ENCODE measurements around the gene NEDD8. TPM values are rescaled to one million over a fixed set of nuclear protein-coding genes. Genes with fewer than 3 reads are reported as not detected.

NEDD8 gene
- total and polyA plus RNA-seq, 9 donors = 180 to 245 (median 221) TPM

DNA sequence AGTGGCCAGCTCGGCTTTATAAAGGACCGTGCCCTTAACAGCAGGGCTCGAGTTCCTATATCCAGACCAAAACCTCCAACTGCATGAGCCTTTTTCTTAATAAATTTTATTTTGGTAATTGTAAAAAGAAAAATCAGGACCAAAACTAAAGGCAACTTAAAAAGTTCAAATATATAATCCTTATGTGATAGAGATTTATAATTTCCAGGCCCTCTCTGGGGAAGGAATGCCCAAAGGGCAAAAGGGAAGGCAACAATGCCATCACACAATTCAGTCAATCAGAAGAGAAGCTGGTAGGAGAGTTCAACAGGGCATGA is 43.1 kb downstream of the NEDD8 start:
- peaks cover 16% of the 10 kb centered on the region for H3K4me1 ChIP-seq (ENCODE audit: control insufficient read depth, insufficient read depth, low read length)
- no peaks in the 10 kb centered on the region for H3K9me3 ChIP-seq (replicated peaks; ENCODE audit: control insufficient read depth, low read depth, low read length)
- H3K27ac ChIP-seq (ENCODE audit: low read length) = peak overlapping the region; percentile 32
- no peak for DNase-seq
- peaks cover 63% of the 10 kb centered on the region for H3K36me3 ChIP-seq (ENCODE audit: control insufficient read depth, insufficient read depth, low read length)
- peak overlapping the region; percentile 79 for H3K4me3 ChIP-seq (ENCODE audit: low read length)
- no peaks in the 10 kb centered on the region for H3K27me3 ChIP-seq (ENCODE audit: control insufficient read depth, insufficient read depth, low read length)
- WGBS (ENCODE audit: insufficient coverage) = 0% methylated on average over 1 of the region's 3 CpGs

DNA sequence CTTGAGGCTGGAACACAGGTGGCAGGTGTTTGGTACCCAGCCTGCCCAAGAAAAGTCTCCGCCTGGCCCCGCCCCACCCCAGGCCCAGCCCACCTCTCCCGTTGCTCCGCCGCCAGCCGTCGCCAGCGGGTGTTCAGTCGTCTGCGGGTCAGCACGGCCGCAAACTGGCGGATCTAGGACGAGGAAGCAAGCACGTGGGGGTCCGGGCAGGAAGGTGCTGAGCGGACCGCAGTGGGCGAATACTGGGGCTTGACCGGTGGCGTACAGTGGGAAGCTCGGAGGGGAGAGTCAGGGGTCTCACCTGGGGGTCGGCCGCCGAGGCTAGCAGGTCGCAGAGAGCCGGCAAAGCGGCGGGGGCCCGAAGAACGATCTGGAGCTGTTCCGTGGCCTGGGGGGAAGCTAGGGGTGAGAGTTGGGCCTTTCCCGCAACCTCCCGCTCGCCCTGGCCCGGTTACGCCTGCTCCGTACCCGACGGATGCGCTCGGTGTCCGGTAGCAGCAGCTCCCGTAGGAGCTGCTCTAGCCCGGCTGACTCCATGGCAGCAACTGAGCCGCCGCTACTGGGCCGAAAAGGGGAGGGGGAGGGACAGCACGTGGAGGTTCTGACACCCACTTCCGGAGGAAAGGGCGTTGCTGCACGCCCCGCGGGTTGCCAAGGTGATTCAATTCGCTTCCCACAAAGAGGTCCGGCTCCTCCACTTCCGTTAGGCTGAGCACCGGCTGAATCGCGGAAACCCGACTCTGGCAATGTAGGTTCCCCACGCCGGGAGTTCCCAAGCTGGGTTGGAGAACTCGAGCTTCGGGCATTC is 43.7 kb downstream of the NEDD8 start, which contains the start of gene IPO4:
Gene IPO4, minus strand, starts transcription at position 566 of the 808 bp plus-strand sequence. Its CDS starts 29 bp downstream, at position 537.
- Histone ChIP-seq H3K9me3 (replicated peaks; ENCODE audit: control insufficient read depth, low read depth, low read length) (no peaks in the 10 kb centered on the region), H3K27me3 (ENCODE audit: control insufficient read depth, insufficient read depth, low read length) (no peaks in the 10 kb centered on the region), H3K27ac (ENCODE audit: low read length) (peak within 1 kb of the TSS; percentile 60), H3K4me3 (ENCODE audit: low read length) (peak within 1 kb of the TSS; percentile 79), H3K4me1 (ENCODE audit: control insufficient read depth, insufficient read depth, low read length) (peaks cover 16% of the 10 kb centered on the region), H3K36me3 (ENCODE audit: control insufficient read depth, insufficient read depth, low read length) (peaks cover 67% of the 10 kb centered on the region)
- DNase-seq = peak; percentile 99
- under 1% methylated on average over 62 of the region's 65 CpGs for WGBS (ENCODE audit: insufficient coverage)

DNA sequence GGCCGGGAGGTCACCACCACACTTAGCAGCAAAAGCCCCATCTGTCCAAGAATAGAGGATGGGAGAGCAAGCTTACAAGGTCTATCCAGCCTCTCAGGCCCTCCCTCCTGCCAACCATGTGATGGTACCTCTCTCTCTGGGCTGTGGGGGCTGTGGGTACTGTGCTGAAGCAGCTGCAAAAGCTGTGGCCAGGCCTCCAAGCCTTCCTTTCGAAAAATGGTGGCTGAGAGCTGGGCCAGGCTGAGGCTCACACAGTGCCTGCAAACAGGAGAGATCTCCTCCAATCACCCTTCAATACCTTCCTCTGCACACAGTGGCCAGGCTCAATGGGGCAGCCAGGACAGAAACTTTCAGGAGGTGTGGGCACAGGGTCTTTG is 44.6 kb downstream of the NEDD8 start:
- DNase-seq = no peak
- 88% methylated on average over 1 of the region's 2 CpGs for WGBS (ENCODE audit: insufficient coverage)

GRCh38 chr14:24186831-24187538 is 45.2 kb downstream of the NEDD8 start:
- no peaks in the 10 kb centered on the region for H3K27me3 ChIP-seq (ENCODE audit: control insufficient read depth, insufficient read depth, low read length)
- H3K4me1 ChIP-seq (ENCODE audit: control insufficient read depth, insufficient read depth, low read length) = peaks cover 16% of the 10 kb centered on the region
- peaks cover 69% of the 10 kb centered on the region for H3K36me3 ChIP-seq (ENCODE audit: control insufficient read depth, insufficient read depth, low read length)
- no peak overlapping the region for H3K4me3 ChIP-seq (ENCODE audit: low read length)
- no peaks in the 10 kb centered on the region for H3K9me3 ChIP-seq (replicated peaks; ENCODE audit: control insufficient read depth, low read depth, low read length)
- no peak overlapping the region for H3K27ac ChIP-seq (ENCODE audit: low read length)
- no peak for DNase-seq
- 100% methylated on average over 3 of the region's 10 CpGs for WGBS (ENCODE audit: insufficient coverage)

More for the DNA sequence above, 44.6 kb downstream of the NEDD8 start:
- Histone ChIP-seq H3K4me3 (ENCODE audit: low read length) (peak overlapping the region; percentile 79), H3K27me3 (ENCODE audit: control insufficient read depth, insufficient read depth, low read length) (no peaks in the 10 kb centered on the region), H3K4me1 (ENCODE audit: control insufficient read depth, insufficient read depth, low read length) (peaks cover 16% of the 10 kb centered on the region), H3K36me3 (ENCODE audit: control insufficient read depth, insufficient read depth, low read length) (peaks cover 69% of the 10 kb centered on the region), H3K9me3 (replicated peaks; ENCODE audit: control insufficient read depth, low read depth, low read length) (no peaks in the 10 kb centered on the region), H3K27ac (ENCODE audit: low read length) (no peak overlapping the region)

- Histone ChIP-seq H3K36me3 (ENCODE audit: control insufficient read depth, insufficient read depth, low read length) (peaks cover 73% of the 10 kb centered on the region), H3K4me1 (ENCODE audit: control insufficient read depth, insufficient read depth, low read length) (peaks cover 16% of the 10 kb centered on the region), H3K27ac (ENCODE audit: low read length) (no peak overlapping the region), H3K9me3 (replicated peaks; ENCODE audit: control insufficient read depth, low read depth, low read length) (no peaks in the 10 kb centered on the region), H3K4me3 (ENCODE audit: low read length) (no peak overlapping the region), H3K27me3 (ENCODE audit: control insufficient read depth, insufficient read depth, low read length) (no peaks in the 10 kb centered on the region)
- WGBS (ENCODE audit: insufficient coverage) = 93% methylated on average over 10 of the region's 11 CpGs
- no peak for DNase-seq
Measured at GRCh38 chr14:24185741-24186140, 46.4 kb downstream of the NEDD8 start.

DNA sequence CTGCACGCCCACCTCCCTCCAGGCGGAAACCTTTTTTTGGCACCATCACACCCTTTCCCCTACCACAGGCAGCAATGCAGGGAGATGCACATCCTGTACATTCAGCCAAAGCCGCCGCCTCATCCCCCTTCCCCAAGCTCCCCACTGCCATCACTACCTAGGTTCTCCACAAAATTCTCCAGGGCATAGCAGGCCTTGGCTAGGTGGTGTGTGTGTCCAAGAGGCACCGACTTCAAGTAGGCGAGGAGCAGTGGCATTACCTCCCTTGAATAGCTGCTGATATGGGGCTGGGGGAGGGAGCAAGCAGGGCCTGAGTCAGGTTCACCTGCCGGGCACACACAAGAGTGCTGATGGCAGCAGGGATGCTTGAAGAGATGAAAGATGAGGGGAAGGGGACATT is 47.1 kb downstream of the NEDD8 start:
- H3K4me1 ChIP-seq (ENCODE audit: control insufficient read depth, insufficient read depth, low read length) = peaks cover 16% of the 10 kb centered on the region
- no peaks in the 10 kb centered on the region for H3K9me3 ChIP-seq (replicated peaks; ENCODE audit: control insufficient read depth, low read depth, low read length)
- peaks cover 75% of the 10 kb centered on the region for H3K36me3 ChIP-seq (ENCODE audit: control insufficient read depth, insufficient read depth, low read length)
- H3K4me3 ChIP-seq (ENCODE audit: low read length) = no peak overlapping the region
- no peak for DNase-seq
- WGBS (ENCODE audit: insufficient coverage) = 90% methylated on average over 5 of the region's 7 CpGs
- H3K27ac ChIP-seq (ENCODE audit: low read length) = no peak overlapping the region
- no peaks in the 10 kb centered on the region for H3K27me3 ChIP-seq (ENCODE audit: control insufficient read depth, insufficient read depth, low read length)

GRCh38 chr14:24184104-24184970 is 47.8 kb downstream of the NEDD8 start:
- WGBS (ENCODE audit: insufficient coverage) = 86% methylated on average over 19 of the region's 19 CpGs
- no peak for DNase-seq
- Histone ChIP-seq H3K4me3 (ENCODE audit: low read length) (no peak overlapping the region), H3K36me3 (ENCODE audit: control insufficient read depth, insufficient read depth, low read length) (peaks cover 79% of the 10 kb centered on the region), H3K27ac (ENCODE audit: low read length) (no peak overlapping the region), H3K4me1 (ENCODE audit: control insufficient read depth, insufficient read depth, low read length) (peaks cover 16% of the 10 kb centered on the region), H3K9me3 (replicated peaks; ENCODE audit: control insufficient read depth, low read depth, low read length) (no peaks in the 10 kb centered on the region), H3K27me3 (ENCODE audit: control insufficient read depth, insufficient read depth, low read length) (no peaks in the 10 kb centered on the region)

- Histone ChIP-seq H3K27me3 (ENCODE audit: control insufficient read depth, insufficient read depth, low read length) (no peaks in the 10 kb centered on the region), H3K36me3 (ENCODE audit: control insufficient read depth, insufficient read depth, low read length) (peaks cover 92% of the 10 kb centered on the region), H3K27ac (ENCODE audit: low read length) (no peak overlapping the region), H3K9me3 (replicated peaks; ENCODE audit: control insufficient read depth, low read depth, low read length) (no peaks in the 10 kb centered on the region), H3K4me3 (ENCODE audit: low read length) (no peak overlapping the region), H3K4me1 (ENCODE audit: control insufficient read depth, insufficient read depth, low read length) (peaks cover 11% of the 10 kb centered on the region)
- 93% methylated on average over 8 of the region's 15 CpGs for WGBS (ENCODE audit: insufficient coverage)
- no peak for DNase-seq
Measured at GRCh38 chr14:24183014-24183481, 49.1 kb downstream of the NEDD8 start.

- no peak overlapping the region for H3K27ac ChIP-seq (ENCODE audit: low read length)
- 83% methylated on average over 9 of the region's 14 CpGs for WGBS (ENCODE audit: insufficient coverage)
- H3K9me3 ChIP-seq (replicated peaks; ENCODE audit: control insufficient read depth, low read depth, low read length) = no peaks in the 10 kb centered on the region
- H3K36me3 ChIP-seq (ENCODE audit: control insufficient read depth, insufficient read depth, low read length) = peaks cover 97% of the 10 kb centered on the region
- no peaks in the 10 kb centered on the region for H3K27me3 ChIP-seq (ENCODE audit: control insufficient read depth, insufficient read depth, low read length)
- no peak overlapping the region for H3K4me3 ChIP-seq (ENCODE audit: low read length)
- peaks cover 3% of the 10 kb centered on the region for H3K4me1 ChIP-seq (ENCODE audit: control insufficient read depth, insufficient read depth, low read length)
- DNase-seq = no peak
Measured at GRCh38 chr14:24182110-24182882, 49.9 kb downstream of the NEDD8 start.
